ENCODE results near the gene ARFGEF3. TPM values are rescaled to one million over a fixed set of nuclear protein-coding genes. Genes with fewer than 3 reads are reported as not detected.

ARFGEF3 gene
- total RNA-seq, 1 donor from 2014 or later = 3.8 TPM

- no peak overlapping the region for H2AFZ ChIP-seq (replicated peaks)
- no peaks in the 10 kb centered on the region for H3K4me1 ChIP-seq
- no peaks in the 10 kb centered on the region for H3K9me3 ChIP-seq (ENCODE audit: low read depth)
- Mint-ChIP-seq H3K9me3 (no peaks in the 10 kb centered on the region), H3K4me1 (peaks cover 2% of the 10 kb centered on the region), H3K36me3 (no peaks in the 10 kb centered on the region), H3K27ac (no peak overlapping the region), H3K4me3 (no peak overlapping the region), H3K27me3 (ENCODE audit: insufficient read depth, low read depth) (no peaks in the 10 kb centered on the region)
- no peak for TF ChIP-seq CTCF (IDR thresholded peaks at IDR 0.05)
- TF ChIP-seq EZH2 (IDR thresholded peaks at IDR 0.05) = no peak
- H3K9ac ChIP-seq = no peak overlapping the region
- H3K4me2 ChIP-seq = no peak overlapping the region
- H4K20me1 ChIP-seq (ENCODE audit: low read depth) = no peaks in the 10 kb centered on the region
- no peaks in the 10 kb centered on the region for H3F3A ChIP-seq (ENCODE audit: low read depth)
- H3K27ac ChIP-seq = no peak overlapping the region
- H3K79me2 ChIP-seq (ENCODE audit: low read depth) = no peaks in the 10 kb centered on the region
- H3K36me3 ChIP-seq = no peaks in the 10 kb centered on the region
- no peak overlapping the region for H3K4me3 ChIP-seq
- H3K27me3 ChIP-seq = no peaks in the 10 kb centered on the region
- no peak for DNase-seq (ENCODE audit: low spot score)
Measured at GRCh38 chr6:138346302-138347195, 184.8 kb downstream of the ARFGEF3 start.

GRCh38 chr6:138347864-138348263 is 186.1 kb downstream of the ARFGEF3 start:
- no peak overlapping the region for H3K27ac ChIP-seq
- H3K9ac ChIP-seq = no peak overlapping the region
- H3K4me3 ChIP-seq = no peak overlapping the region
- H3K27ac Mint-ChIP-seq = no peak overlapping the region
- no peak overlapping the region for H3K4me3 Mint-ChIP-seq
- H3K4me1 Mint-ChIP-seq = peaks cover 2% of the 10 kb centered on the region
- DNase-seq (ENCODE audit: low spot score) = no peak
- no peak overlapping the region for H3K4me2 ChIP-seq
- H4K20me1 ChIP-seq (ENCODE audit: low read depth) = no peaks in the 10 kb centered on the region
- H3K27me3 Mint-ChIP-seq (ENCODE audit: insufficient read depth, low read depth) = no peaks in the 10 kb centered on the region
- TF ChIP-seq EZH2 (IDR thresholded peaks at IDR 0.05) = no peak
- TF ChIP-seq EZH2phosphoT487 (IDR thresholded peaks at IDR 0.05) = no peak
- no peak for TF ChIP-seq CTCF (IDR thresholded peaks at IDR 0.05)
- H3K79me2 ChIP-seq (ENCODE audit: low read depth) = no peaks in the 10 kb centered on the region
- H2AFZ ChIP-seq (replicated peaks) = no peak overlapping the region
- no peaks in the 10 kb centered on the region for H3K9me3 Mint-ChIP-seq
- H3K36me3 Mint-ChIP-seq = no peaks in the 10 kb centered on the region
- no peaks in the 10 kb centered on the region for H3K36me3 ChIP-seq
- no peaks in the 10 kb centered on the region for H3K27me3 ChIP-seq
- H3K9me3 ChIP-seq (ENCODE audit: low read depth) = no peaks in the 10 kb centered on the region
- H3K4me1 ChIP-seq = no peaks in the 10 kb centered on the region
- no peaks in the 10 kb centered on the region for H3F3A ChIP-seq (ENCODE audit: low read depth)

- TF ChIP-seq CTCF (IDR thresholded peaks at IDR 0.05) (no peak), EZH2phosphoT487 (IDR thresholded peaks at IDR 0.05) (no peak), EZH2 (IDR thresholded peaks at IDR 0.05) (no peak)
- Histone ChIP-seq H3K36me3 (no peaks in the 10 kb centered on the region), H3K9ac (no peak overlapping the region), H3F3A (ENCODE audit: low read depth) (no peaks in the 10 kb centered on the region), H3K4me1 (no peaks in the 10 kb centered on the region), H3K27ac (no peak overlapping the region), H3K4me3 (no peak overlapping the region), H4K20me1 (ENCODE audit: low read depth) (no peaks in the 10 kb centered on the region), H2AFZ (replicated peaks) (no peak overlapping the region), H3K9me3 (ENCODE audit: low read depth) (no peaks in the 10 kb centered on the region), H3K27me3 (no peaks in the 10 kb centered on the region), H3K79me2 (ENCODE audit: low read depth) (no peaks in the 10 kb centered on the region), H3K4me2 (no peak overlapping the region)
- H3K36me3 Mint-ChIP-seq = no peaks in the 10 kb centered on the region
- no peaks in the 10 kb centered on the region for H3K9me3 Mint-ChIP-seq
- DNase-seq (ENCODE audit: low spot score) = no peak
- H3K4me3 Mint-ChIP-seq = no peak overlapping the region
- no peaks in the 10 kb centered on the region for H3K27me3 Mint-ChIP-seq (ENCODE audit: insufficient read depth, low read depth)
- H3K27ac Mint-ChIP-seq = no peak overlapping the region
- H3K4me1 Mint-ChIP-seq = peaks cover 2% of the 10 kb centered on the region
Measured at GRCh38 chr6:138349891-138350290, 188.2 kb downstream of the ARFGEF3 start.
